Hematopoietic multipotent progenitor cell treated with erythropoietin and hydrocortisone succinate and interleukin-3 and kit ligand, for 17 days (in vitro differentiated cells): ENCODE measurements around the gene RRP36.
"Not testable (repeated sequence)": the region's sequence is repeated elsewhere in the genome, so short reads cannot be mapped to it uniquely, and the experiment has no call there.

Source experiments
- DNase-seq: peaks from one replicate; pipeline ENCODE4 v3.0.0-alpha.2; 2015; ENCODE audit warnings: low spot score

Gene RRP36, protein sequence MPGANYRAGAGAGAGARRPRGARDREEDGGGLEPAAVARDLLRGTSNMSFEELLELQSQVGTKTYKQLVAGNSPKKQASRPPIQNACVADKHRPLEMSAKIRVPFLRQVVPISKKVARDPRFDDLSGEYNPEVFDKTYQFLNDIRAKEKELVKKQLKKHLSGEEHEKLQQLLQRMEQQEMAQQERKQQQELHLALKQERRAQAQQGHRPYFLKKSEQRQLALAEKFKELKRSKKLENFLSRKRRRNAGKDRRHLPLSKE

DNA sequence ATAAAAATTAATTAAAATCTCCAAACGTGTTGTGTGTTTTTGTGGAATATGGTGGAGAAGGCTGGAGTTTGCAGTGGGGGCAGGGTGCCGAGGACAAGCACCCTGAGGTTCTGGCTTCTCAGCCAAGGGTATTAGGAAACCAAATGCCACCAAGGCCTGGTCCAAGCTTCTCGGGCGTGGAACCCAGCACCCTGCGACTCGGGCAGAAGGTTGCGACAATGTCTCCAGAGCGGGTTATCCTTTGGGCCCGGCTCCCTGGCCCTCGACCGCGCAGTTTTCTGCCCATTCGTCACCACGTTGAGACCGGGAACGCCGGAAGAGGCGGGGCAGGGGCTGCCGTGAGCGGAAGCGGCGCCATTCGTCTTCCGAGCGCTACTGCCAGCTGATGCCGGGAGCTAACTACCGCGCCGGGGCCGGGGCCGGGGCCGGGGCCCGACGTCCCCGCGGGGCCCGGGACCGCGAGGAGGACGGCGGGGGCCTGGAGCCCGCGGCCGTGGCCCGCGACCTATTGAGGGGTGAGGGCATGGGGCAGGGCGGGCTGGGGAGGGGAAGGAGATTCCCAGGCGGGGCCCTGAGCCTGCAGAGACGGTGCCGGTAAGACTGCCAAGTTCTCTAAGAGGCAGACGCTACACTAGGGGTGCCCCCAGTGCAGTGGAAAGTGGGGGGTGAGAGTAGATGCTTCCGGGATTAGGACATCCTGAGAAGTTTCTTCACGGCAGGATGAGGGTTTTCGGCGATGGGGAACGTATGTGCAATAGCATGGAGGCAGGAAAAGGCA is at the start of gene RRP36:
Gene RRP36 (plus strand): TSS at position 354 of the 778 bp plus-strand sequence. CDS start 32 bp downstream, at position 386.
- DNase-seq = peak; percentile 74

- no peak for DNase-seq
Observed at GRCh38 chr6:42971746-42972327, 49.6 kb upstream of the RRP36 start.

DNA sequence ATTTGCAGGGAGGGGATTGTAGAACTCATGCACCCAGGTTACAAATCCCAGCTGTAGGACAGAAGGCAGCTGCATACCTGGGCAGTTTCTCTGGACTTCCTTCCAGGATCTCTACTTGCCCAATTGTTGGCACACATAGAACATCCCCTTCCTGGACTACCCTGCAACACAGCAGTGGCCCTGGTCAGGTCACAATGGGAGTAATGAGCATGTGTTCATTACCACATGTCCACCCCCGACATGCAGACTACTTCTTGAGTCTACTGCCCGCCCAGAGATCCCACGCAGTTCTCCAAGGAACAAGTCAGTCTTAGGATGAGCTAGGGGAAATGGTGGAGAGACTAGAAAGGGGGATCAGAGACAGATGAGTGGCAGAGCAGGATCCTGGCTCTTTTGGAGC is 47.5 kb upstream of the RRP36 start:
- DNase-seq = no peak

GRCh38 chr6:42974919-42975505 is 46.4 kb upstream of the RRP36 start:
- no peak for DNase-seq

DNA sequence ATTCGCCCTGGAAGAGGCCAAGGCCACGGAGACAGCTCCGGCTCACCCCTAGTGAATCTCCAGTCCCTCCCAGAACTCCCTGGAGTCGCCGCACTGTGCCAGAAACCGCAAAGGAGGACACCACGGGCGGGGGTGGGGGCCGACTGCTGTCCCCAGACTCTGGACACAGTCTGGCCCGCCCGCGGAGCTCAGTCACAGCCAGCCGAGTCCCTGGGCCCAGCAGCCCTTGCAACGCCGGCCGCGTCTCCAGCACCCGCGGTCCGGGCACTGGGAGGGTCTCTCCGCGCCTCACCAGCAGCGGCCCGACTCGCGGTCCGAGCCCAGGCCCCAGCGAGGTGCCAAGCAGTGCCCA is 43.0 kb upstream of the RRP36 start:
- DNase-seq = peak; percentile 27

DNA sequence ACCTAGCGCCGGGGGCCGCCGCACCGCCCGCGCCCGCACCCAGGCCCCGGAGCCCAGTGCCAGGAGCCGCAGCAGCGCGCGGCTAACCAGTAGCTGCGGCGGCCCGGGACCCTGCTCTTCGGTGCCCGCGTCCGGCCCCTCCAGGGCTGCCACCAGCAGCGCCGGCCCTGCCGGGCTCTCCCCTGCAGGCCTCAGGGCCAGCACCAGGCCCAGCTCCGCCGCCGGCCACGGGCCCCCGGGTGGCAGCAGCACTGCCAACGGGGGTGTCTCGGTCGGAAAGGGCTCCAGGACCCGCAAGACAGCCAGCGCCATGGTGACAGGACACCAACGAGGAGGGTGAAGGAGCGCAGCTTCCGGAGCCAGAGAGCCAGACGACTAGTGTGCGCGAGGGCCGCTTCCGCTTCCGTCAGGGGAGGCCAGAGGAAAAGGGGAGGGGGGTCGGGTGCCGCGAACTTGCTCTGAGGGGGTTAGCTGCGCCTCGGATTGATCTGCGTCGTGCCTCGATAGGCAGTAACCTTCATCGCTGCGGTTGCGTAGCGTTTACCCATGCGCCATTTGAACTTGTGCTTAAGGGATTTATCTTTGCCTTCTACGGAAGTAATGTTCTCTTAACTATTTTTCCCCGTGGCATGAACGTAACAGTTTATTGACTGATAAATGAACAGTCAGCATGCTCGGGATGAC is 42.4 kb upstream of the RRP36 start, which contains the start of gene PEX6:
Gene PEX6 (minus strand): TSS at position 343 of the 684 bp plus-strand sequence. CDS start 31 bp downstream, at position 312.
- peak; percentile 66 for DNase-seq

GRCh38 chr6:42979523-42980177 is 41.8 kb upstream of the RRP36 start:
- no peak for DNase-seq

- no peak for DNase-seq
Observed at GRCh38 chr6:42981836-42982235, 39.6 kb upstream of the RRP36 start.

- peak; percentile 99 for DNase-seq
Observed at GRCh38 chr6:42984001-42984923, 37.2 kb upstream of the RRP36 start, which contains the start of gene PPP2R5D. PPP2R5D (plus strand) TSS chr6:42984570; CDS start chr6:42984678, 108 bp downstream.

DNA sequence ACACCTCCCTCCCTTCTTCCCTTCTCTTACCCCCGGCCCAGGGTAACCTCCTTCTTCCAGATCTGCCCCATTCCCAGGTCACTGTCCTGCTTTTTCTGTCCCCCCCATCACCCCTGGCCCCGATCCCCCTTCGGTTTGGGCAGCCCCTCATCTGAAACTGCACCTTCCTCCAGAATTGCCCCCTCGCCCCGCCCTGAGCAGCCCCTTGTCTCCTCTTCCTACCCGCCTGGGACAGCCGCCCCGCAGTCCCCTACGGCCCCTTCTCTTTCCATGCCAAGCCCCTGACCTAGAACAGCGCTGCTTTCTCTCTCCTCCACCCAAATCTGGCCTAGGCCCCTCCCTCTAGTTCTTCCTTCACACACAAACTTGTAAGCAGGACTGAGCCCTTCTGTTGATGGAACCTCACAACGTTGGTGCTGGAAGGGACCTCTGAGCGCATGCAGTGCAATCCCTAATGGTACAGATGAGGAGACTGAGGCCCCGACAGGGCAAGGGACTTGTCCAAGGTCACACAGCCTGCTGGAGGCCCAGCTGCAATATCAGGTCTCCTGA is 36.4 kb upstream of the RRP36 start:
- DNase-seq = peak; percentile 14

DNA sequence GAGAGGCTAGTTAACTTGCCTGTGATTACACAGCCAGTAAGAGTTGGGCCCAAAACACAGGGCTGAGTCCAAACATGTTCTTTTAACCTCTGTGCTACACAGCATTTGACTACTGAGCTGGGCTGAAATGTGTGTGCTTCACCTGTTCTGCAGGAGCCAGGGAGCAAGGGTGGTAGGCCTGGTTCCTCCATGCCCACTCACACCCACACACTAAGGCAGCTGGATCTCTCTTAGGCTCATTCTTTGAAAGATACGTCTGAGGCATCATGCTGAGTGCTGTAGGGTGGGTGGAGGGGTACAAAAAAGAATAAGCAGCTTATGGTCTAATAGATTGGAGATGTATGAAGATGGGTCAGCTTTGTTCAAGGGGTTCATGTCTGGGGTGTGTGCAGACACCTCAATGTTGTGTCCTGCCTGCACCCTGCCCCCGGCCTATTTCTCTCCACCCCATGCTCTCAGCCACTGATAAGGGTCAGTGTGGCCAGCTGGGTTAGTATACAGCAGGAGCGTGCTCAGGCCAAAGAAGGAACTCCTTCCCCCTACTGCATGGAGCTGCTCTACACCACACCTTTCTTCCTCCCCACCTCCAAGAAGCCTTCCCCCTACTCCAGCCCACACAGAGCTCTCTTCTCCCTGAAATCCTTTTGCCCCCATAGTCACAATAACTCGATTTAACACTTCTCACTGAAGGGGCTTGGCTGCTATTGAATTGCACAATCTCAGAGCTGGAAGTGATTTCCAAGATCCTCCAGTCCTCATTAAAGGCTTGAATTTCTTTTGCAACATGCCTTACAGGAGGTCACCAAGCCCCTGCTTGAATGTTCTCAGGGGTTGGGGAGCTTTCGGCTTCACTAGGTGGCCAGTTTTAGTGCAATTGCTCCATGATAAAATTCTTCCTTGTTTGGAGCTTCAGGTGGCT is 33.6 kb upstream of the RRP36 start:
- DNase-seq = no peak

DNA sequence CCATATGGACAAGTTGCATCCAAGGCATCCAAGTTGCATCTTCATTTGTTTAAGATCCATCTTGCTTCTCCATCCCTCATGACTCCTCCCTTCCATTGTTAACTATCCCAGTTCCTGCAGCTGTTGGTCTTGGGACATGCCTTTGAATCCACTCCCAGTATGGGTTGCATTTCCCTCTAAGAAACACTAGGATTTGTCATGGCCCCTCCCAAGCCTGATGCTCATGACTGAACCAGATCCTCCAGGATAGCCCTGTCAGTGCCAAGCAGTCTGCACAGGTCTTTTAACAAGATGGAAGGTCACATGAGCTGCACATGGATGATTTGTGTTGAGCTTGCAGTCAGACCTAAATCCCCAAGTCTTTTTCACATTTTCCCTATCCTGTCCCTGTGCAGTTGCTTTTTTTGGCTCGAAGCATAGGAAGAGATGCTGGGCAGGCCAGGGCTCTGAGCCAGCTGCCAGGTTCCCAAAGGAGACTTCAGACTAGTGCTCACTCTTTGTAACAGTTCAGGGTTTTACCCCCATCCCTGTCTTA is 32.9 kb upstream of the RRP36 start:
- no peak for DNase-seq

- DNase-seq = no peak
Observed at GRCh38 chr6:42989923-42990322, 31.5 kb upstream of the RRP36 start.

DNA sequence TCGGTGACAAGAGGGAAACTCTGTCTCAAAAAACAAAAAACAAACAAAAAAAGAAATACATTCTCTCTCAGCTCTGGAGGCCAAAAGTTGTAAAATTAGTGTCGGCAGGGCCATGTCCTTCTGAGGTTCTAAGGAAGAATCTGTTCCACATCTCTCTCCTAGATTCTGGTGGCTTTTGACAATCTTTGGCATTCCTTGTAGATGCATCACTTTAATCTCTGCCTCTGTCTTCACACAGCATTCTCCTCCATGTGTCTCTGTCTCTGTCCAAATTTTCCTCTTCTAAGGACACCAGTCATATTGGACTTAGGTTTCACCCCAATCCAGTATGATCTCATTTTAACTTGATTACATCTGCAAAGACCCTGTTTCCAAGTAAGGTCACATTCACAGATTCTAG is 28.0 kb upstream of the RRP36 start:
- DNase-seq = no peak

GRCh38 chr6:42996513-42996912 is 24.9 kb upstream of the RRP36 start:
- no peak for DNase-seq

GRCh38 chr6:42998205-42998604 is 23.2 kb upstream of the RRP36 start:
- DNase-seq = not testable (repeated sequence)

DNA sequence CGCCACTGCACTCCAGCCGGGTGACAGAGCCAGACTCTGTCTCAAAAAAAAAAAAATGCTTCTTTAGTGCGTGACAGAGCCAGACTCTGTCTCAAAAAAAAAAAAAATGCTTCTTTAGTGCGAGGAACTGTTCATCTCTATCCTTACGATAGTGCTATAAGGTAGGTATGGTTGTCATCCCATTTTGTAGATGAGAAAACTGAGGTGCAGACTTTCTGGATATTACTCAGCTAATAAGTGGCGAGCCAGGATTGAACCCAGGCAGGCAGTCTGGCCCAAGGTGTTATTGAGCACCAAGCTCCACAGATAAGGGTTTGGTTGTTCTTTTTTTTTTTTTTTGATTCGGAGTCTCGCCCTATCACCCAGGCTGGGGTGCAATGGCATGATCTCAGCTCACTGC is 19.6 kb upstream of the RRP36 start:
- no peak for DNase-seq

DNA sequence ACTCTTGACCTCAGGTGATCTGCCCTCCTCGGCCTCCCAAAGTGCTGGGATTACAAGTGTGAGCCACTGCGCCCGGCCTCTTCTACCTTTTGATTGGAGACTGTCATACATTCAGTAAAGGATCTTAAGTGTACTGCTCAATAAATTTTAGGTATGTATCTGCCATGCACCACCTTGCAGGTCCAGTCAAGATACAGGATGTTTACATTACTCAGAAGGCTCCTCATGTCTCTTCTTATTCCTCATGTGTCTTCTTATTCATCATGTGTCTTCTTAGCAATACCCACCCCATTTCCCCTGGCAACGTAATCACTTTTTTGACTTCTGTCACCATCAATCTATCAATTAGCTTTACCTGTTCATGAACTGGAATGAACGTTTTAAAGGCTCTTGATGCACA is 15.6 kb upstream of the RRP36 start:
- DNase-seq = no peak

- no peak for DNase-seq
Observed at GRCh38 chr6:43006251-43006650, 15.2 kb upstream of the RRP36 start.
